Activated T-cell treated with anti-CD3 and anti-CD28 coated beads for 1 hour (primary cell): ENCODE data around the gene FAM120B.

Source experiments
- DNase-seq: peaks from one replicate; pipeline ENCODE4 v3.0.0-alpha.2; 2020; ENCODE audit warnings: low read depth

FAM120B gene

DNA sequence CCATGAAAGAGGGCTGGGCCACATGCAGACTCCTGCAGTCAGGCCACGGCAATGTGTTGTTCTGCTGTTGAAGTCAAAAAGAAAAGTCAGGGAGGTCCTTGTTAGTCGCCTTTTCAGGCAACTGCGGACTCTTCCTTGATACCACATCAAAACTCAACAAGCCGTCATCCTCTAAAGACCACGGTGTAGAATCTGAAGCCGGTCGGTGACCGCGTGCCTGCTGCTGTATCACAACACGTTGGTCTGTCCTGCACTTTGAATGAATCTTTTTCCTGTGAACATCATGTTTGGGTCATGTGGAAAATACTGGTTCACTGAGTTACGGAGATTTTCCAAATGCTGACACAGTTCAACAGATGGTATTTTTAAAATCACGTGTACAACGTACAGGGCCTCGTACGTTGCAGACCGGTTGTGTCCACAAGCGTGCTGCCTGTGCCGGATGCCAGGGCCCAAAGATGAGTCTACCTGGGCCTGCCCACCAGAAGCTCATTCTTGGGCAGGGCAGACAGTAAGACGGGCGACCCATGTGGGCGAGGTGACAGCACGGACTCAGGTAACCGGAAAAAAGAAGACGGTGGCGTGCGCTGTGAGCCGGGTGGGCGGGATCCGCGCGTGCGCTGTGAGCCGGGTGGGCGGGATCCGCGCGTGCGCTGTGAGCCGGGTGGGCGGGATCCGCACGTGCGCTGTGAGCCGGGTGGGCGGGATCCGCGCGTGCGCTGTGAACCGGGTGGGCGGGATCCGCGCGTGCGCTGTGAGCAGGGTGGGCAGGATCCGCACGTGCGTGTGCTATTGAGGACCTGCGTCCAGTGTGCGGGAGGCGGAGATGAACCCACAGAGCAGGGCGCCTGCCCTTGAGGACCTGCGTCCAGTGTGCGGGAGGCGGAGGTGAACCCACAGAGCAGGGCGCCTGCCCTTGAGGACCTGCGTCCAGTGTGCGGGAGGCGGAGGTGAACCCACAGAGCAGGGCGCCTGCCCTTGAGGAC lies 114.5 kb downstream of the FAM120B start:
- no peak for DNase-seq

GRCh38 chr6:170421921-170422320 lies 115.4 kb downstream of the FAM120B start:
- DNase-seq, result no peak

- DNase-seq, result no peak
Observed at GRCh38 chr6:170423030-170423429, 116.5 kb downstream of the FAM120B start.

DNA sequence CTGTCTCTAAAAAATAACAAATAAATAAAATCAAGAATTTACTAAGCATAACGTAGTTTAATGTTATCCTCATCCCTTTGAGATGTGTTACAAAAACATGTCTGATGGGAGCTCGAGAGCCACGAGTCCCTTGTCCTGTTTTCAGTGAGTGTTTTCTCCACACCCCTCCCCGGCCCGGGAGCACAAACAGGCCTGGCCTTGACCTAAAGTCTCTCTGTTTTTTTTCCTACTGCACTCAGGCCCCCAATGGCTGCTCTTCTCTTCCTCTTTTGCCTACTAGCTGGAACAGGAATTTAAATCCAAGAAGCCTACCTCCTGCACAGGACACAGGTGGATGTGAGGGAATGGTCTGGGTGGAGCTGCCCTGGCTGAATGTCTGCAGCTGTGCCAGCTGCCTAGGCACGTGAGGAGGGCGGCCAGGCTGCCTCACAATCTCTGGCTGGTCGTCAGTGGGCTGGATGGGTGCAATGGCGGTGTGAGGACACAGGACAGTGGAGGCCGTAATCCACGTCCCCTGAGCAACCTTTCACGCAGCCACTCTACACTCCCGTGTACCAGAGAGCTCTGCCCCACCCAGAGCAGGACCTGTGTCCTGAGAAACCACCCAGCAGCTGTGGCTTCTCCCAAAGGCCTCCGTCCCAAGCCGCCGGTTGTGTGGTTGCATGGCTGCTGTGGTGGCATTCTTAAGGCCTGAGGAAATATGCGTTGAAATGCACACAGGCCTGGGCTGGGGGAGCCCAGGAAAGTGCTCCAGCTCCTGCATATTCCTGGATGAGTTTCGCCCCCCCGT lies 117.5 kb downstream of the FAM120B start:
- DNase-seq, result no peak

DNA sequence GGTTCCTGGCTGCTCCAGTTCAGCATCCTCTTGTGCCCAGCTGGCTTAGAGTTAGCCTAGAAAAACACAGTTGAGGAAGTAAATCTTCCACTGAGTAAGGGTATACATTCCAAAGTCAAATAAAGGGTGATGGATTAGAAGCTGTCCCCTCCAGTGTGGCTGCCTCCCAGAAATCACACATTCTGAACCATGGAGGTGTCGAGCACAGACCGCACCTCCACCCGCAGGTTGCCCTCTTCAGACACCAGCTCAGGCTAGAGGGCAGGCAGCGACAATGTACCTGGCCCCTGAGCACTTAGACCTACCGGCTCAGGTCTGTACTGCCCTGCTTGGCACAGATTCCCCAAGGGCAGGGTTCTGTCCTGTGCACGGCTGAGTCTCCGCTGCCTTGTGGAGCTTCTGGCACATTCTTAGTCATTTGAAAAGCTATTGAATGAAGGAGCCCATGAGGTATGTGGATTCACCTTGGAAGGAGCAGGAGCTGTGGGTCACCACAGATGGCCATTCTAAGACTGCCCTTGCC lies 118.1 kb downstream of the FAM120B start:
- DNase-seq, result no peak

DNA sequence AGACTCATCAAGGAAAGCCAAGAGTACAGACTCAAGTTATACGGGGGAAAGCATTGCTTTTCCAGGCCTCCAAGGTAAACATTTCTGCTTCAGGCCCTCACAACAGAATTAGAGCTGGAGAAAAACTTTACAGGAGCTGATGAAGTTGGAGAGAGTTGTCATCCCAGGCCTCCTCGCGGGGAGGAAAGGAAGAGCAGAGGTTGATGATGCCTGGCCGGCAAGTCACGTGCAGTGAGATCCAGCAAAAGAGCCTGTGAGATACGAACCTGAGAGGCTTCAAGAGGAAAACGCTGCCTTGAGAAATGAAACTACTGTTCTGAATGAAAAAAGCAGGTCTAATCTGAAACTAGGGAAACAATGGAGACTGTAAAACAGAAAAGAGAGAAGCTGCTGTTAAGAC lies 122.9 kb downstream of the FAM120B start:
- DNase-seq, result no peak

DNA sequence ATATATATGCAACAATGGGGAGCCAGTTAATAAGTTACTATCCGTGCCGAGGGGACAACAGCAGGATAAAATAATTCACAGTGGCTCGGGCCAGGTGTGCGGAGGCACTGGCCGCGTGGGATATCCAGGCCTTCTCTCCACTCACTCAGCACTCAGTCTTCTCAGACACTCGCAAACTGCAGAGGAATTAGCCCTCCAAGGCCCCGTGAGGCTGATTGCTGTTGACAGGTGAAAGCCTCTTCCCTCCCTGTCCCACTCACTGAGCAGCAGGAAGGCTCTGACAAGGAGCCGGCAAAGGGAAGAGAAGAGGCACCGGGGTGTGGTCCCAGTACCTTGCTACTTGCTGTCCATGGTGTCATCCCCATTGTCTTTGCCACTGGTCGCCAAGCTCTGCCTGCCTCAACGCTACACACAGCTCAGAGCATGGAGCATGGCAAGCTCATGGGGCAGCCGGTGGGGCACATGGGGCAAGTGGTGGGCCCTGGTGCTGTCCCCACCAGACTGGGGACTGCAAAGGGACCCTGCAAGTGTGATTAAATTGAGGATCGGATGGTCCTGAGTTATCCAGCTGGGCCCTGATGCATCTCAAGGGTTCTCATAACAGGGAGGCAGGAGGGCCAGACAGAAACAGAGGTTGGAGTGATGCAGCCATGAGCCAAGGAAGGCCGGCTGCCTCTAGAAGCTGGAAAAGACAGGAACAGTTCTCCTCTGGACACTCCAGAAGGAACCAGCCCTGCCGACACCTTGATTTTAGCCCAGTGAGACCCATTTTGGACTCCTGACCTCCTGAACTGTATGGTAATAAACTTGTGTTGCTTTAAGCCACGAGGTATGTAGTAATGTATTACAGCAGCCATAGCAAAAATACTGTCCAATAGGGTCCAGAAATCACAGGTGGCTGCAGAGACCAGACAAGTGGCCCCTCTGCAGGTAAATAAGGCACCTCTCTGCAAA lies 126.9 kb downstream of the FAM120B start:
- no peak for DNase-seq

DNA sequence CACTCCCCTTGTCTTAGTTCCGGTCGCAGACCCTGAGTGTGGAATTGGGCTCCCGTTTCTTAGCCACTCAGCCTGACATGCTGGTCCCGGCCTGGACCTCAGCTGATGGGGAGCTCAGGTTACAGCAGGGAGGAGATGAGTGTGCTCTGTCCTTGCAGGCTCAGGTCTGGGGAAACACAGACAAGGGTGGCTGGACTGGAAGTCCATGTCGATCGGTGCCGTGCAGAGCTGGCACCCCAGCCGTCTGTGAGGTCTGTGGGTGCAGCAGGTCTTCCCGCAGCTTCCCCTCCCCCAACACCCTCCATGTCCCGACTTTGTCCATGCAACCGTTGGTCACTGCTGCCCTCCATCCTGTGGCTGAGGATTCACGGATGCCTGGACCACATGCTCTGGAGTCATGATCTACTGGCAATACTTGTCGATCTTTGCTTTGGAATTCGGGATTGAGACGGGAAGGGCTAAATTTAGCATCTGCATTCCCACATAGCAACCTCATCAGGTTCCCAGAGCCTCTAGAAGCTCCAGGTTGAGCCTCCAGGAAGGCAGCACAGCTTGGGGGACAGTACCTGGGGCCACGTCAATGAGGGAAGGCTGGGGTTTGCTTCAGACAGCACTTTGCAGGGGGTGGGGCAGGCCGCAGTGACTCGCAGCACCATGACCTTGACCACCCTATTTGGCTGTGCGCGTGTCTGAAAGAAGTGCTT lies 127.7 kb downstream of the FAM120B start:
- DNase-seq, result no peak

GRCh38 chr6:170434821-170435155 lies 128.2 kb downstream of the FAM120B start:
- no peak for DNase-seq

DNA sequence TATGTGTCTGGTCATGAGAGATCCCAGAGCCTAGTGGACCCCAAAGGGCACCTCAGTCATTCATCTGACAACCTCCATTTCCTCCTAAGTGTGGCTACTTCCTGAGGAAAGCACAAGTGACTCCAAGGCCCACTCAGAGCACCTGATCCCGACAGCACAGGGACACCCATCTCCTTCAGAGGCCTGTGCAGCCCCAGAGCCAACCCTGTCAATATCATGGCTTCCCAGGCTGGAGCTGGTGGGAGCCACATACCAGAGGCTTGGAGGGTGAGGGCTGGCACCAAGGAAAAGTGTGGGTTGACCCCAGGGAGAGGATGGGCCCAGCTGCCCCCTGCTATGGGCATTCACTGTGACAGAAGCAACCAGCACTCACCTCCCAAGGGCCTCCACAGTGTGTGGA lies 129.2 kb downstream of the FAM120B start:
- no peak for DNase-seq

GRCh38 chr6:170436209-170436809 lies 129.8 kb downstream of the FAM120B start:
- no peak for DNase-seq

GRCh38 chr6:170437719-170438401 lies 131.3 kb downstream of the FAM120B start:
- no peak for DNase-seq

DNA sequence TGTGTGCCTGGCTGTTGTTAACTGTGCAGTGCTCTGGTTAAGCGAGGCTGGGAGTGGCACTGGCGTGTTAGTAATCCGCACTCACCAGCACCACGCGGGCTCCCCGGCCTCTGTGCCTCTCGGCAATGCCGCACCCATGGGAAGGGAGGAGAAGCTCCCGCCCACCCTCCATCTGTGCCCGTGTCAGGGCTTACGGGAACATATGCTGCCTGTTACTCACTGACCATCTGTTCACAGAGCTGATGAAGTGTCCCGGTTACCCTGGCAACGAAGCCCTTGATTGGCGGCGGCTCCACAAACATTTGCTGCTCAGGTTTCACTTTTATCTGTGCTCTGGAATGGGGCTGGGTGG lies 131.8 kb downstream of the FAM120B start:
- no peak for DNase-seq

DNA sequence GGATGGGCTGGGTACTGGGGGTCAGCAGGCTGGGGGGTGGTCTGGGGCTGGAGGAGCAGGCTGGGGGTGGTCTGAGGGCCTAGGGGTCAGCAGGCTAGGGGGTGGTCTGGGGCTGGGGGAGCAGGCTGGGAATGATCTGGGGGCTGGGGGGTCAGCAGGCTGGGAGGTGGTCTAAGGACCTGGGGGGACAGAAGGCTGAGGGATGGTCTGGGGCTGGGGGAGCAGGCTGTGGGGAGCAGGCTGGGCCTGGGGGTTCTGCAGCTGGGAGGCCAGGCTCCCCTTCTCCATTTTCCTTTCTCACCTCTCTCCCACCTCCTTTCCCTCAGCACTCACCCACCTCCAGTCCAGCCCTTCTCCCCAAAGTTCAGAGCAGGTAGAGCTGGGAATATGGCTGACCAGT lies 132.3 kb downstream of the FAM120B start:
- DNase-seq, result no peak

DNA sequence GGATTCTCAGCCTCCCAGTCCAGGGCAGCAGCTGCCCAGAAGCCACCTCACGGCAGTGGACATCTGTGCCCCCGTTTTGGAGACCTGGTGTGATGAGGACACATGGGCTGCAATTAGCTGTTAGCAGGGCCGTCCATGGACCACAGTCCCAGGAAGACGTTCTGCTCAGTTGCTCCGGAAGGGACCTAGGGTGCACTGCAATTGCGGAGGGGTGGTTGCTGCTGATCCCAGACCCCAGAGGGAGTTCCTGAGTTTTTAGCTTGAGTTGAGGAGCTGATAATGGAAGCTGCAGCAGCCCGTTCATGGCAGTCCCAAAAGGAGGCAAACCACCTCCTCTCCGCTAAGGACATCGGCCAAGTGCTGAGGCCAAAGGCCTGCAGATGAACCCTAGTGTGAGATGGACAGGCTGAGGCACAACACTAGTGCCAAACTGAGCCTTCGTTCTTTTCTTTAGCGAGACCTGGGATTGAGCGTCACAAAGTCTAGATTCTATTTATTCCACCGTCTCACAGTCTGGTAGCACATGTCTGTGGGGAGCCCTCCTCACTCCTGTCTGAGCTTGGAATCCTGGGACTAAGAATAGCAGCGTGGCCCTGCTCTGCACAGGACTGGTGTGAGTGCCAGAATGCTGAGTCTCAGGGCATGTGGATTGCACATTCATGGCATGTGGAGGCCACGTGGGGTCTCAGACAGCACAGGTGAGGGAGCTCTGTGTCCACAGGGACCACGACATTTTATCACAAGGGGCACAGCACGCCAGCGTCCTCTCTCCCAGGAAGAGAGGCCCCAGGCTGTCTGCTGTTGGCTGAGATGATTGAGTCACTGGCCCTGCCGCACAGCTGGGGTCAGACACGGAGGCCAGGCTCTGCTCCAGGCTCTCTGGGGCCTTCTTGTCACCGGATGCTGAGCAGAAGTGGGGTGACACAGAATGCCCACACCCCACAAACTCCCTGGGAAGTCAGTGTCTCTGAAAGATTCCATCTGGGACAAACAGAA lies 133.1 kb downstream of the FAM120B start:
- DNase-seq, result no peak

GRCh38 chr6:170440437-170440836 lies 133.9 kb downstream of the FAM120B start:
- no peak for DNase-seq

- no peak for DNase-seq
Observed at GRCh38 chr6:170441316-170441715, 134.8 kb downstream of the FAM120B start.

DNA sequence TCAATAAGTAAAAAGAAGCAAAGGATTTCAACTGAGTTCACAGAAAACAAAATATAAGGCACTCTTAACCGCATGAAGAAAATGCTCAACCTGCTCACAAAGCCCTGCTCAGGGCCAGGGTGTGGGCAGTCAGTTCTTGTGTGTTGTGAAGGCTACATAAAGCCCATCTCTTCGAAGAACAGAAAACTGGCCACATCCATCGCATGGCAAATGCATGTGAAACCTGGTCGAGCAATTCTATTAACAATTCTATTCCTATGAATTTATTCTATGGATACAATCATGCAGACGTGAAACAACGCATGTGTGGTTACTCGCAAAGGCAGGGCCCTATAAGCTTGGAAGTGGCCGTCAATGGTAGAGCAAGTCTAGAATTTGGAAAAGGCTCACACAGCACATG lies 136.0 kb downstream of the FAM120B start:
- DNase-seq, result no peak

DNA sequence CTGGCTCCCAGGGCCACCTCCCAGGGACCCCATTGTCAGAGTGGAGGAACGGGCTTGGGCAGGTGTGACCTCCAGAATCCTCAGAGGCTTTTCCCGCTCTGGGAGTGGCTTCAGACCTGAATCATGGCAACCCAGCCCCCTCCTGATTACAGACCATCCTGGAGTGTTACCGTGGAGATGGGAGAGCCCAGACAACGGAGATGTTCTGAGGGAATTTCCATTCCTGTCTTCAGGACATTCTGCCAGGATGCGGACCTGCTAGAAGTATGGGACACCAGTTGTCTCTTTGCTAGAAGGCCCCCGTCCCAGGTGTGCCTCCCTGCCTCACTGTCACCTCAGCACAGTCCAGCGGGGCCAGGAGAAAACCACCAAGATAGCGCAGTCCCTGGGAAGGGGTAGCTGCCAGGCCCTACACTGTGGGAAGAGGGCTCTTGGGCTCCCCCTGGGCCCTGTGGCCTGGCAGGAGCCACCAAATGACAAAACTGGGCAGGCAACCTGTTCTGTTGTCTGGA lies 136.6 kb downstream of the FAM120B start:
- DNase-seq, result no peak
